Measurements from ENCODE around the gene VWA1.

VWA1 gene

DNA sequence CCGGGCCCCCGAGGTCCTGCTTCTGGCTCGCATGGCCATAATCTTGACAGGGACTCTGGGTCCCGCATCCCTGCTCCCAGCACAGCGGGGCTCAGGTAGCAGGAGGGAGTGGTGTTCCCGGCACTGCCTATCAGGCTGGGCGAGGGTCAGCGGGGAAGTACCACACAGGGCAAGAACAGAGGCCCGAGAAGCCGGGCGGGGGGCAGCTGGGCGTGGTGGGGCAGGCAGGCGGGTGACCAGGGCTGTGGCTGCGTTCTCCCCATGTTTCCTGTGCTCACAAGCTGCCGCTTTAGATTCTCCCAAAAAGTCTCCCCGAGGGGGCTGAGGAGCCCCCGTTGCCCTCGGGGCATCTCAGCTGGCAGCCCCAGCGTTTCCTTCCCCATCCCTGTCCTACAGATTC, 54.4 kb downstream of the VWA1 start:
- TF ChIP-seq, protein P1, sequence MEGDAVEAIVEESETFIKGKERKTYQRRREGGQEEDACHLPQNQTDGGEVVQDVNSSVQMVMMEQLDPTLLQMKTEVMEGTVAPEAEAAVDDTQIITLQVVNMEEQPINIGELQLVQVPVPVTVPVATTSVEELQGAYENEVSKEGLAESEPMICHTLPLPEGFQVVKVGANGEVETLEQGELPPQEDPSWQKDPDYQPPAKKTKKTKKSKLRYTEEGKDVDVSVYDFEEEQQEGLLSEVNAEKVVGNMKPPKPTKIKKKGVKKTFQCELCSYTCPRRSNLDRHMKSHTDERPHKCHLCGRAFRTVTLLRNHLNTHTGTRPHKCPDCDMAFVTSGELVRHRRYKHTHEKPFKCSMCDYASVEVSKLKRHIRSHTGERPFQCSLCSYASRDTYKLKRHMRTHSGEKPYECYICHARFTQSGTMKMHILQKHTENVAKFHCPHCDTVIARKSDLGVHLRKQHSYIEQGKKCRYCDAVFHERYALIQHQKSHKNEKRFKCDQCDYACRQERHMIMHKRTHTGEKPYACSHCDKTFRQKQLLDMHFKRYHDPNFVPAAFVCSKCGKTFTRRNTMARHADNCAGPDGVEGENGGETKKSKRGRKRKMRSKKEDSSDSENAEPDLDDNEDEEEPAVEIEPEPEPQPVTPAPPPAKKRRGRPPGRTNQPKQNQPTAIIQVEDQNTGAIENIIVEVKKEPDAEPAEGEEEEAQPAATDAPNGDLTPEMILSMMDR (IDR thresholded peaks at IDR 0.05; ENCODE audit: insufficient read depth, missing control alignments), result no peak
- no peak for DNase-seq (ENCODE audit: insufficient read length, low spot score)

DNA sequence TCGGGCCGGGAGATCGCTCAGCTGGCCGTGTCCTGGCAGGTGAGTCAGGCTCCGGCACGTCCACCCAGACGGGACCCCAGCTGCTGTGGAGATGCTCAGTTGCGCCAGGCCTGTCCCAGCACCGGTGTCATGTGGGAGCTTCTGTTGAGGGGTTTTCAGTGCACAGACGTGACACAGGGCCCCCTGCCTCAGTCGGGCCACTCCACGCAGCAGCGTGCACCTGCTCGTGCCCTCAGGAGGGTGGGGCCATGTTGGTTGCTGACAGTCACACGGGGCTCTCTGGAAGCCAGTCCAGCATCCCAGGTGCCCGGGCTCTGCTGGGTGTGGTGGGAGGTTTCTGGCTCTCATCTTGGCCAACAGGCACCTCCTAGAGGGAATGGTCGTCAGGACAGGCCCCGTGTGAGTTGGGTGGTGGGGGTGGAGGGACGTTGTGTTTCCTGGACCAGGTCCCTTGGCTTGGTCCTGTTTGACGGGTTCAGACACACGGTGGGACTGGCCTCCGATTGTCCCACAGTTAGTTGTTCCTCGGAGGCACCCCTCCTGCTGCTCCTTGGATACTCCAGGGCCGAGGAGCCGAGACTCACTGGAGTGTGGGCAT, 55.2 kb downstream of the VWA1 start:
- TF ChIP-seq, protein P1 (IDR thresholded peaks at IDR 0.05; ENCODE audit: insufficient read depth, missing control alignments), result no peak
- no peak for DNase-seq (ENCODE audit: insufficient read length, low spot score)
- FAIRE-seq, result no peak

More for the DNA sequence above, 54.4 kb downstream of the VWA1 start:
- FAIRE-seq, result no peak

DNA sequence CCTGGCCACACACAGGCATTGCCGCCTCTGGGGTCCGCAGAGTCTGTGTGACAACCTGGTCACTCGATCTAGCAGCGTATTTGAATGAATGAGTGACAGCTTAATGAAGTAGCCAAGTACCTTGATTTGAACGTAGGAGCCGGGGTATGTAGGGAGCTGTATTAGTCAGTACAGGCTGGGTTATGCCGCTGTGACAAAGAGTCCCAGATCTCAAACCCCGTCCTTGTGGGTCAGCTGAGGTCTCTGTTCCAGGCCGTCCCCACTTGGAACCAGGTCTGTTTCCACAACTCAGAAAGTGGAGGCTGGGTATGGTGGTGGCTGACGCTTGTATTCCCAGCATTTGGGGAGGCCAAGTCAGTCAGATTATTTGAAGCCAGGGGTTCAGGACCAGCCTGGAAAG, 56.1 kb downstream of the VWA1 start:
- DNase-seq (ENCODE audit: insufficient read length, low spot score) (no peak), FAIRE-seq (no peak)
- TF ChIP-seq, protein P1 (IDR thresholded peaks at IDR 0.05; ENCODE audit: insufficient read depth, missing control alignments), result no peak

Measured in D721Med (cell line).